OCI-LY1 (cell line): Measurements from ENCODE around the gene P3H2.

Source experiments
- CTCF ChIP-seq: fragments of 200-600 bp; sonication (generic), shearing (Covaris generic); IDR thresholded peaks from 2 replicates; pipeline ENCODE4 v1.5.1; 2017; ENCODE audit warnings: mild to moderate bottlenecking, antibody characterized with exemption, low read length, moderate library complexity, mixed read lengths
- EZH2 ChIP-seq: fragments of 200-600 bp; sonication (generic), shearing (Covaris generic); IDR thresholded peaks from 2 replicates; pipeline ENCODE4 v1.8.0; 2017; ENCODE audit warnings: borderline replicate concordance, mixed run types, mild to moderate bottlenecking, antibody characterized with exemption, low read length, moderate library complexity, mixed read lengths

DNA sequence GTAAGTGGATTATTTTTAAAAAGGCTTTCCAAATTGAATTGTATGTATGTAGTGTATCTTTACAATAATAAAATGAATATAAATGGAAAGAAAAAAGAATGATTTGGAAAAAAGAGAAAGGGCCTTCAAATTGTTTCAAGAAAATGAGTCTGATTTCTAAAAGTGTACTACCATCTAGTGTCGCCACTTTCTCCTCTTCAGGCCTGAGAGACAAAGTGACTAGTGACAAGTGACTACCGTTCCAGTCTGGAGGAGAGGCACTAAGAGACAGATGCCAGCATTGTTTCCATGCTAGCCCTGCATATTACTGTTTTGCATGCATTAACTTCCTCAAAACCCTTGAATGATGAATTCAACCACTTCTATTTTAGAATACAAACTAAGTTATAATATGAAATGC is 39.3 kb downstream of the P3H2 start:
- TF ChIP-seq EZH2 (no peak), CTCF (no peak)
